Caki2 (cell line): ENCODE data around the gene AGAP5. TPM values are rescaled to one million over a fixed set of nuclear protein-coding genes. Genes with fewer than 3 reads are reported as not detected.
"Not testable (repeated sequence)": the region's sequence is repeated elsewhere in the genome, so short reads cannot be mapped to it uniquely, and the experiment has no call there.

ENCODE experiments used
- DNase-seq: peaks from one replicate; pipeline ENCODE4 v3.0.0-alpha.2; 2015; ENCODE audit warnings: low read depth
- in situ Hi-C: cut with HindIII; loops from 2 replicates; pipeline ENCODE4 v1.10.0; 2016; ENCODE audit warnings: low sequenced_read_pairs, low pct_unique_long_range_greater_than_20kb, mixed read lengths
- total RNA-seq: library from RNA; depleted of rRNA; stranded (reverse); fragments of >200 nt; shearing (Covaris generic); gene quantifications from 2 replicates; pipeline ENCODE4 v1.2.3, GENCODE V29; 2014; ENCODE audit warnings: low replicate concordance

Gene AGAP5
- total RNA-seq, 1 experiment from 2014 or later = not detected

- in situ Hi-C loops, DNase-seq: not testable (repeated sequence)
These were observed 33.5 kb downstream of the AGAP5 start for GRCh38 chr10:73664156-73665040.

- in situ Hi-C loops = not testable (repeated sequence)
These were observed 34.3 kb downstream of the AGAP5 start for GRCh38 chr10:73663621-73664020.

GRCh38 chr10:73662705-73663104, 35.2 kb downstream of the AGAP5 start:
- DNase-seq, in situ Hi-C loops: not testable (repeated sequence)

More at GRCh38 chr10:73663621-73664020, 34.3 kb downstream of the AGAP5 start:
- DNase-seq = not testable (repeated sequence)

GRCh38 chr10:73655990-73656298, 42.0 kb downstream of the AGAP5 start, which contains the start of gene SYNPO2L:
SYNPO2L (minus strand) TSS chr10:73656029; CDS start chr10:73655922, 107 bp downstream.
- in situ Hi-C loops = no loop called here
- no peak for DNase-seq

- in situ Hi-C loops = no loop called here
- no peak for DNase-seq
These were observed 42.5 kb downstream of the AGAP5 start for GRCh38 chr10:73655257-73655989.

GRCh38 chr10:73653701-73654100, 44.2 kb downstream of the AGAP5 start:
- in situ Hi-C loops = no loop called here
- no peak for DNase-seq

- DNase-seq = no peak
- in situ Hi-C loops = no loop called here
These were observed 44.7 kb downstream of the AGAP5 start for GRCh38 chr10:73653195-73653594.

- in situ Hi-C loops = no loop called here
- no peak for DNase-seq
These were observed 47.2 kb downstream of the AGAP5 start for GRCh38 chr10:73650537-73651331.

- in situ Hi-C loops = no loop called here
- DNase-seq = no peak
These were observed 47.9 kb downstream of the AGAP5 start for GRCh38 chr10:73649876-73650536.

- DNase-seq = no peak
- in situ Hi-C loops = no loop called here
These were observed 48.7 kb downstream of the AGAP5 start for GRCh38 chr10:73648975-73649829.

- DNase-seq = no peak
- in situ Hi-C loops = no loop called here
These were observed 49.8 kb downstream of the AGAP5 start for GRCh38 chr10:73647875-73648651.

- no peak for DNase-seq
- in situ Hi-C loops = no loop called here
These were observed 50.6 kb downstream of the AGAP5 start for GRCh38 chr10:73647211-73647874.

GRCh38 chr10:73646598-73647041, 51.3 kb downstream of the AGAP5 start:
- in situ Hi-C loops = no loop called here

GRCh38 chr10:73645251-73645650, 52.7 kb downstream of the AGAP5 start:
- in situ Hi-C loops = no loop called here
- DNase-seq = no peak

More at GRCh38 chr10:73646598-73647041, 51.3 kb downstream of the AGAP5 start:
- DNase-seq = no peak

- no peak for DNase-seq
- in situ Hi-C loops = no loop called here
These were observed 53.1 kb downstream of the AGAP5 start for GRCh38 chr10:73644767-73645166.
